Smooth muscle cell (in vitro differentiated cells): ENCODE results near the gene FLVCR1. TPM values are rescaled to one million over a fixed set of nuclear protein-coding genes. Genes with fewer than 3 reads are reported as not detected.
"Not testable (repeated sequence)": the region's sequence is repeated elsewhere in the genome, so short reads cannot be mapped to it uniquely, and the experiment has no call there.

Source experiments
- DNase-seq: peaks from one replicate; lab custom pipeline; 2025; ENCODE audit not compliant: unreplicated experiment; lab: John Stamatoyannopoulos, UW
- H2AFZ ChIP-seq: fragments of 200-600 bp; sonication (generic); 2 replicates; pipeline ENCODE4 v1.6.0; 2016; ENCODE audit warnings: antibody characterized with exemption, low read depth, mild to moderate bottlenecking
- H3F3A ChIP-seq: fragments of 200-600 bp; sonication (generic); 2 replicates; pipeline ENCODE4 v1.6.0; 2017; ENCODE audit warnings: antibody characterized with exemption, low read depth
- H3K27ac ChIP-seq: fragments of 200-600 bp; sonication (generic); 2 replicates; pipeline ENCODE4 v1.5.1; 2016; ENCODE audit warnings: low read depth, mild to moderate bottlenecking
- H3K27me3 ChIP-seq: fragments of 200-600 bp; sonication (generic); 2 replicates; pipeline ENCODE4 v1.6.1; 2016; ENCODE audit warnings: low read depth, mild to moderate bottlenecking
- H3K36me3 ChIP-seq: fragments of 200-600 bp; sonication (generic); 2 replicates; pipeline ENCODE4 v1.5.1; 2016; ENCODE audit warnings: low read depth
- H3K4me1 ChIP-seq: fragments of 200-600 bp; sonication (generic); 2 replicates; pipeline ENCODE4 v1.5.1; 2016; ENCODE audit warnings: low read depth
- H3K4me2 ChIP-seq: fragments of 200-600 bp; sonication (generic); 2 replicates; pipeline ENCODE4 v1.6.0; 2016; ENCODE audit warnings: mild to moderate bottlenecking
- H3K4me3 ChIP-seq: fragments of 200-600 bp; sonication (generic); 2 replicates; pipeline ENCODE4 v1.5.1; 2016; ENCODE audit warnings: mild to moderate bottlenecking
- H3K79me2 ChIP-seq: fragments of 200-600 bp; sonication (generic); 2 replicates; pipeline ENCODE4 v1.6.0; 2016; ENCODE audit warnings: low read depth, mild to moderate bottlenecking
- H3K9ac ChIP-seq: fragments of 200-600 bp; sonication (generic); 2 replicates; pipeline ENCODE4 v1.6.0; 2016; ENCODE audit warnings: low read depth
- H3K9me3 ChIP-seq: fragments of 200-600 bp; sonication (generic); replicated peaks from 2 replicates; pipeline ENCODE4 v1.5.1; 2016; ENCODE audit warnings: low read depth
- H4K20me1 ChIP-seq: fragments of 200-600 bp; sonication (generic); 2 replicates; pipeline ENCODE4 v1.6.0; 2016; ENCODE audit warnings: low read depth
- WGBS: methylation state at CpG from one replicate; pipeline ENCODE4 v1.1.7; 2016; ENCODE audit warnings: low lambda C conversion rate; 5-methylcytosine and 5-hydroxymethylcytosine counted together
- polyA plus RNA-seq: library from polyadenylated mRNA; unstranded; fragments of >200 nt; fragmentation: Nextera tagmentation; extraction: Ambion mirVana; gene quantifications from 2 replicates; pipeline ENCODE4 v1.2.1, GENCODE V29; 2016
- total RNA-seq: library from RNA; depleted of rRNA; stranded (reverse); fragments of >200 nt; gene quantifications from 2 replicates; pipeline ENCODE4 v1.2.3, GENCODE V29; 2014
- TF ChIP-seq, protein P1 (sequence below): fragments of 200-600 bp; sonication (generic); IDR thresholded peaks from 2 replicates; pipeline ENCODE4 v1.5.1; 2017; ENCODE audit warnings: borderline replicate concordance, mild to moderate bottlenecking, antibody characterized with exemption; ENCODE audit not compliant: insufficient read depth, poor library complexity, severe bottlenecking

FLVCR1 gene
- total and polyA plus RNA-seq, 2 experiments from 2014 or later = 4.0 to 5.5 TPM

DNA sequence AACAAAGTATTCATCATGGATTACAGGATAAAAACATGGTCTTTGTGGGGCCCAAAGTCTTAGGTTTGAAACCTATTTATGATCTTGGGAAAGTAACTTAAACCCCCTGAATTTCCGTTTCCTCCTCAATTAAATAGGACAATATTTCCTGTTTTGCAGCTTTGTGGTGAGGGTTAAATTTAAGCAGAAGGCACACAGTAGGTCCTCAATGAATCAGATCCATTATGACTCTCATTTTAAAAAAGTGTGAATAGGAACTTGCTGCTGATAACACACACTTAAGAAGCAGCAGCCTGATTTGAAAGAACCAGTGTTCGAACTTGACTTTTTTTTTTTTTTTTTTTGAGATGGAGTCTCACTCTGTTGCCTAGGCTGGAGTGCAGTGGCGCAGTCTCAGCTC lies 50.9 kb downstream of the FLVCR1 start:
- no peaks in the 10 kb centered on the region for H3K79me2 ChIP-seq
- TF ChIP-seq, protein P1, sequence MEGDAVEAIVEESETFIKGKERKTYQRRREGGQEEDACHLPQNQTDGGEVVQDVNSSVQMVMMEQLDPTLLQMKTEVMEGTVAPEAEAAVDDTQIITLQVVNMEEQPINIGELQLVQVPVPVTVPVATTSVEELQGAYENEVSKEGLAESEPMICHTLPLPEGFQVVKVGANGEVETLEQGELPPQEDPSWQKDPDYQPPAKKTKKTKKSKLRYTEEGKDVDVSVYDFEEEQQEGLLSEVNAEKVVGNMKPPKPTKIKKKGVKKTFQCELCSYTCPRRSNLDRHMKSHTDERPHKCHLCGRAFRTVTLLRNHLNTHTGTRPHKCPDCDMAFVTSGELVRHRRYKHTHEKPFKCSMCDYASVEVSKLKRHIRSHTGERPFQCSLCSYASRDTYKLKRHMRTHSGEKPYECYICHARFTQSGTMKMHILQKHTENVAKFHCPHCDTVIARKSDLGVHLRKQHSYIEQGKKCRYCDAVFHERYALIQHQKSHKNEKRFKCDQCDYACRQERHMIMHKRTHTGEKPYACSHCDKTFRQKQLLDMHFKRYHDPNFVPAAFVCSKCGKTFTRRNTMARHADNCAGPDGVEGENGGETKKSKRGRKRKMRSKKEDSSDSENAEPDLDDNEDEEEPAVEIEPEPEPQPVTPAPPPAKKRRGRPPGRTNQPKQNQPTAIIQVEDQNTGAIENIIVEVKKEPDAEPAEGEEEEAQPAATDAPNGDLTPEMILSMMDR = no peak
- no peak overlapping the region for H3K4me3 ChIP-seq
- no peak overlapping the region for H3K4me2 ChIP-seq
- H3K27ac ChIP-seq = no peak overlapping the region
- H2AFZ ChIP-seq = no peak overlapping the region
- no peak overlapping the region for H3K9ac ChIP-seq
- H3K36me3 ChIP-seq = no peaks in the 10 kb centered on the region
- H3K9me3 ChIP-seq = no peaks in the 10 kb centered on the region
- no peaks in the 10 kb centered on the region for H3K4me1 ChIP-seq
- H3F3A ChIP-seq = no peaks in the 10 kb centered on the region
- no peak for DNase-seq
- 76% methylated on average over 3 of the region's 3 CpGs for WGBS
- no peaks in the 10 kb centered on the region for H4K20me1 ChIP-seq
- peaks cover 10% of the 10 kb centered on the region for H3K27me3 ChIP-seq

DNA sequence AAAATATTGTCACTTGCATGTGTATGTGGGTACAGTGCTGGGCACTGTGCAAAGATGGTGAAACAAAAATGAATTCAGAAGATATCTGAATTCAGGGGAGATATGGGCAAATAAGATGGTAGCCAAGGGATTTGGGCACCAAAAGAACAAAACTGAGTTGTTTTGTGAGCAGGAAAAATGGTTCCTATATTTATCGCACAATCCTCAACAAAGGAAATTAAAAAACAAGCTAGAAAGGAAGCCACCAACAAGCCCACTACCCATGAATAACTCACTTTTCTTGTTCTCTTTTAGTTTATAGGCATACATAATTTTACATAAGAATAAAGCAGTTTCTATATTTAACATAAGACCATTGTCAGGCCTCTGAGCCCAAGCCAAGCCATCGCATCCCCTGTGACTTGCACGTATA lies 51.6 kb downstream of the FLVCR1 start:
- TF ChIP-seq, protein P1 = no peak
- no peak overlapping the region for H3K4me2 ChIP-seq
- H3K27me3 ChIP-seq = peaks cover 10% of the 10 kb centered on the region
- no peak for DNase-seq
- no peaks in the 10 kb centered on the region for H3F3A ChIP-seq
- H3K9me3 ChIP-seq = no peaks in the 10 kb centered on the region
- no peaks in the 10 kb centered on the region for H3K4me1 ChIP-seq
- no peak overlapping the region for H2AFZ ChIP-seq
- H3K36me3 ChIP-seq = no peaks in the 10 kb centered on the region
- no peaks in the 10 kb centered on the region for H3K79me2 ChIP-seq
- 64% methylated on average over 3 of the region's 3 CpGs for WGBS
- no peak overlapping the region for H3K9ac ChIP-seq
- H3K27ac ChIP-seq = no peak overlapping the region
- no peak overlapping the region for H3K4me3 ChIP-seq
- no peaks in the 10 kb centered on the region for H4K20me1 ChIP-seq

DNA sequence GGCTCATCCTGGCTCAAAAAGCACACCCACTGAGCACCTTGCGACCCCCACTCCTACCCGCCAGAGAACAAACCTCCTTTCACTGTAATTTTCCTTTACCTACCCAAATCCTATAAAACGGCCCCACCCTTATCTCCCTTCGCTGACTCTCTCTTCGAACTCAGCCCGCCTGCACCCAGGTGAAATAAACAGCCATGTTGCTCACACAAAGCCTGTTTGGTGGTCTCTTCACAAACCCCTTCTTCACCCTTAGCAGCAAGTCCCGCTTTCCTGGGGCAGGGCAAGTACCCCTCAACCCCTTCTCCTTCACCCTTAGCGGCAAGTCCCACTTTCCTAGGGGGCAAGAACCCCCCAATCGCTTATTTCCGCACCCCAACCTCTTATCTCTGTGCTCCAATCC lies 52.1 kb downstream of the FLVCR1 start:
- not testable (repeated sequence) for H3K4me1 ChIP-seq, DNase-seq, H3K9me3 ChIP-seq, H3K4me2 ChIP-seq, H3K79me2 ChIP-seq, H4K20me1 ChIP-seq, H3K27me3 ChIP-seq, H3K27ac ChIP-seq, H3F3A ChIP-seq, H3K36me3 ChIP-seq, H3K4me3 ChIP-seq, H2AFZ ChIP-seq, H3K9ac ChIP-seq
- 41% methylated on average over 10 of the region's 10 CpGs for WGBS

DNA sequence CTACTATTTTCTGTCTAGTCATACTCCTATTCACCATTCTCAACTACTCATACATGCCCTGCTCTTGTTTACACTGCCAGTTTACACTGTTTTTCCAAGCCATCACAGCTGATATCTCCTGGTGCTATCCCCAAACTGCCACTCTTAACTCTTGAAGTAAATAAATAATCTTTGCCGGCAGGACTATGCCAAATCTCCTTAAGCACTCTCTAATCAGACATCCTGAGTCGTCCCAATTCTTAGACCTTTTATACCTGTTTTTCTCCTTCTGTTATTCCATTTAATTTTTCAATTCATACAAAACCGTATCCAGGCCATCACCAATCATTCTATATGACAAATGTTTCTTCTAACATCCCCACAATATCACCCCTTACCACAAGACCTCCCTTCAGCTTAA lies 55.6 kb downstream of the FLVCR1 start:
- H3K27ac ChIP-seq, H3K4me2 ChIP-seq, H3K9ac ChIP-seq, DNase-seq, H2AFZ ChIP-seq, H3K4me3 ChIP-seq, H3F3A ChIP-seq, H3K36me3 ChIP-seq, H3K79me2 ChIP-seq, H3K27me3 ChIP-seq, H3K9me3 ChIP-seq, H4K20me1 ChIP-seq: not testable (repeated sequence)
- H3K4me1 ChIP-seq = peaks cover 17% of the 10 kb centered on the region
- 47% methylated on average over 3 of the region's 3 CpGs for WGBS

DNA sequence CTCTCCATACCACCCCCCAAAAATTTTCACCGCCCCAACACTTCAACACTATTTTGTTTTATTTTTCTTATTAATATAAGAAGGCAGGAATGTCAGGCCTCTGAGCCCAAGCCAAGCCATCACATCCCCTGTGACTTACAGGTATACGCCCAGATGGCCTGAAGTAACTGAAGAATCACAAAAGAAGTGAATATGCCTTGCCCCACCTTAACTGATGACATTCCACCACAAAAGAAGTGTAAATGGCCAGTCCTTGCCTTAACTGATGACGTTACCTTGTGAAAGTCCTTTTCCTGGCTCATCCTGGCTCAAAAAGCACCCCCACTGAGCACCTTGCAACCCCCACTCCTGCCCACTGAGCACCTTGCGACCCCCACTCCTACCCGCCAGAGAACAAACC lies 56.0 kb downstream of the FLVCR1 start:
- not testable (repeated sequence) for H4K20me1 ChIP-seq, H2AFZ ChIP-seq, H3K36me3 ChIP-seq, H3K4me3 ChIP-seq, H3K9ac ChIP-seq, H3K9me3 ChIP-seq, H3F3A ChIP-seq, H3K79me2 ChIP-seq, DNase-seq, H3K27me3 ChIP-seq, H3K4me2 ChIP-seq, H3K27ac ChIP-seq
- 76% methylated on average over 5 of the region's 5 CpGs for WGBS
- peaks cover 17% of the 10 kb centered on the region for H3K4me1 ChIP-seq
